Measurements from ENCODE around the gene TLE3.

TLE3 gene

DNA sequence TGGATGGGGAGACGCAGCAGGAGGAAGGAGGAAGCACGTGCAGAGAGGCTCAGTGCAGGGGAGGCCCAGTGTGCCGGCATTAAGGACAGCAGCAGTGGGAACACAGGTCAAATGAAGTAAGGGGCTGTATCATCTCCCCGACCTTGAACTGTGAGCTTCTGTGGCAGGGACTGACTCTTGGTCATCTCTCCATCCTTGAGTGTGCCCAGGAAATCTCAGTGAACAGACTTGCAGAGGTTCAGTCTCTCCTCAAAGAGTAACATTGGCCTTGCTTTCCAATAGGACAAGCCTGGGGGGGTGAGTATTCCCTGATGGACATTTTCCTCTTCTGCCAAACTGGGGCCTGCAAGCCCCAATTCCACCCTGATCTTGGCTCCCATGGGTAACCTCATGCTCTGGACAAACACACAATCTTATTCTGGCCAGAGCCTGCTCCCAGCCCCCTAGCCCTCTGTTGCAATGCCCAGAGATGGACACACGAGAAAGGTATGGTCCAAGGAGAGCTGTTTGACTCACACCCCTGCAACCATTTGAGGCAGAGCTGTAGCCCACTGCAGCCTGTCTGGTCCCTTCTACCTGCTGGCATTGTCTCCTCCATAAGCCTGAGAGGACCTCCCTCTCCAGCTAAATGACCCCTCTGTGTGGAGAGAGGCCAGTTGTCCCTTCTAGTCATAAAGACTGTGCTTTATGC, 50.9 kb downstream of the TLE3 start:
- DNase-seq (ENCODE audit: low read depth, low spot score), result no peak
- TF ChIP-seq, protein P1, sequence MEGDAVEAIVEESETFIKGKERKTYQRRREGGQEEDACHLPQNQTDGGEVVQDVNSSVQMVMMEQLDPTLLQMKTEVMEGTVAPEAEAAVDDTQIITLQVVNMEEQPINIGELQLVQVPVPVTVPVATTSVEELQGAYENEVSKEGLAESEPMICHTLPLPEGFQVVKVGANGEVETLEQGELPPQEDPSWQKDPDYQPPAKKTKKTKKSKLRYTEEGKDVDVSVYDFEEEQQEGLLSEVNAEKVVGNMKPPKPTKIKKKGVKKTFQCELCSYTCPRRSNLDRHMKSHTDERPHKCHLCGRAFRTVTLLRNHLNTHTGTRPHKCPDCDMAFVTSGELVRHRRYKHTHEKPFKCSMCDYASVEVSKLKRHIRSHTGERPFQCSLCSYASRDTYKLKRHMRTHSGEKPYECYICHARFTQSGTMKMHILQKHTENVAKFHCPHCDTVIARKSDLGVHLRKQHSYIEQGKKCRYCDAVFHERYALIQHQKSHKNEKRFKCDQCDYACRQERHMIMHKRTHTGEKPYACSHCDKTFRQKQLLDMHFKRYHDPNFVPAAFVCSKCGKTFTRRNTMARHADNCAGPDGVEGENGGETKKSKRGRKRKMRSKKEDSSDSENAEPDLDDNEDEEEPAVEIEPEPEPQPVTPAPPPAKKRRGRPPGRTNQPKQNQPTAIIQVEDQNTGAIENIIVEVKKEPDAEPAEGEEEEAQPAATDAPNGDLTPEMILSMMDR (IDR thresholded peaks at IDR 0.05; ENCODE audit: low read depth, low read length), result no peak
- in situ Hi-C loops (cut with HindIII; ENCODE audit: low sequenced_read_pairs), result no loop called here
- no peak overlapping the region for H3K4me3 ChIP-seq (ENCODE audit: low read depth, low read length)

DNA sequence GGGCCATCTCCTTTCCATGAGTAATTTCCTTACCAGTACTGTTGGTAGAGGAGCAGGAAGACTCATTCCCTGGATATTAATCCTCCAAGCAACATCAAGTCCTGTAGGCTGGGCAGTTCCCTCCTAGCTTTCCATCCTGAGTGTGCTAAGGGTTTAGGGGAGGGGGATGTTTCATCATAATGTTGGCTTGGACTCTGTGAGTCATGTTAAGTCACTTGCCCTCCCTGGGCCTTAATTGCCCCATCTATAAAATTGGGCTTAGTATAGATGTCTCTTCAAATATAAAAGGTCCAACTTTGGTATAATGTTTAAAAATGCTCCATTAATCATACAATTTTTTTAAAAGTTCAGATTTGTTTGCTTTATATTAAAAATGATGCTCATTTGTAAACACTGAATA, 52.7 kb downstream of the TLE3 start:
- no peak overlapping the region for H3K4me3 ChIP-seq (ENCODE audit: low read depth, low read length)
- TF ChIP-seq, protein P1 (IDR thresholded peaks at IDR 0.05; ENCODE audit: low read depth, low read length), result no peak
- in situ Hi-C loops (cut with HindIII; ENCODE audit: low sequenced_read_pairs), result no loop called here
- DNase-seq (ENCODE audit: low read depth, low spot score), result no peak

DNA sequence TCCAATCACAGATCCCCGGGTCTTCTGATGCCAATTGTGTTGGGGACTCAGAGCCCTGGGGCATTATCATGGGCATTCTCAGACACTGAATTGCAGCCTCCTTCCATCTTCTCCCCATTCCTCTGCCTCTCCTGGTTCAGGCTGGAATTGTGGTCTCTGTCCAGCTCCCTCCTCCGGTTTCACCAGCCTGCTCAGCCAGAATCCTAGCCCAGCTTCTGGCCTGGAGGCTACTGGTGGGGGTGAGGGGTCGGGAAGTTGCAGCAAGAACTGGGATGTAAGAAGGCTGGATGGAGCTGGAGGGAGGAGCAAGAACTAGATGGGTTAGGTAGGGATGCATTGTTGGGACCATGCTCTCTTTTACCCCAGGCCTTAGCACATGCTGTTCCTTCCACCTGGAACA, 53.5 kb downstream of the TLE3 start:
- TF ChIP-seq, protein P1 (IDR thresholded peaks at IDR 0.05; ENCODE audit: low read depth, low read length), result no peak
- in situ Hi-C loops (cut with HindIII; ENCODE audit: low sequenced_read_pairs), result no loop called here
- DNase-seq (ENCODE audit: low read depth, low spot score), result no peak
- H3K4me3 ChIP-seq (ENCODE audit: low read depth, low read length), result no peak overlapping the region

DNA sequence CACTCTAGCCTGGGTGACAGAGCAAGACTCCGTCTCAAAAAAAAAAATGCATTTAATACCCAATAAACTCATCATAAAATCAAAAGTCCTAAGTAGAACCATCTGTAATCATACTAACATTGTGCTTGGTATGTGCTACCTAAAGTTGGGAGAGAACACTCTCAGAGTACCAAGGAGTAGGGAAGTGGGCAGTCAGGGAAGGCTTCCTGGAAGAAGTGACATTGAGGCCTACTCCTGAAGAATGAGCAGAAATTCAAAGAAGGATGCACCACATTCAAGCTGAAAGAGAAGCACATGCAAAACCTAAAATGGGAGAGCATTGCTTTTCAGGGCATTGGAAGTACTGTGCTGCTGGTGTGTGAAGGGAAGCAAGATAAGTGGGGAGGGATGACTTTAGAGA, 54.1 kb downstream of the TLE3 start:
- in situ Hi-C loops (cut with HindIII; ENCODE audit: low sequenced_read_pairs), result no loop called here
- DNase-seq (ENCODE audit: low read depth, low spot score), result no peak
- TF ChIP-seq, protein P1 (IDR thresholded peaks at IDR 0.05; ENCODE audit: low read depth, low read length), result no peak
- no peak overlapping the region for H3K4me3 ChIP-seq (ENCODE audit: low read depth, low read length)

DNA sequence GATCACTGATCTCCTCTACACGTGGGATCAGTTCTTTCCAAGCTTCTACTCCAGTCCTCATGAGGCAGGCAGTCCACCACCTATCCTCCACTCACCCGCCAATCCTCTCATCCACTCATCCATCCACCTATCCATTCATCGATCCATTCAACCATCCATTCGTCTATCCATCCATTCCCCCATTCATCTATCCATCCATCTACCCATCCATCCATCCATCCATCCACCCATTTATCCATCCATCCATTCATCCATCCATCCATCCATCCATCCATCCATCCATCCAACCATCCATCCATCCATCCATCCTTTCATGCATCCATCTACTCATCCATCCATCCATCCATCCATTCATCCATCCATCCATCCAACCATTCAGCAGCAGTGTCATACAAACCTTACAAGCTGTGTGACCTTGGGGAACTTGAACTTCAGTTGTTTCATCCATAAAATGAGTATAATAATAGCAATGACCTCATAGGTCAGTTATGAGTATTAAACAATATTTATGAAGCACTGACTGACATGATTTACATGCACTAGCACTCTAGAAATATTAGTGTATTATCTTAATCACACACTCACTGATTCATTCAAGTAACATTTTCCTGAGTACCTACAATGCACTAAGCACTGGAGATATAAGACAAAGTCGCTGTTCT, 55.0 kb downstream of the TLE3 start:
- in situ Hi-C loops (cut with HindIII; ENCODE audit: low sequenced_read_pairs), result no loop called here
- DNase-seq (ENCODE audit: low read depth, low spot score), result no peak
- H3K4me3 ChIP-seq (ENCODE audit: low read depth, low read length), result no peak overlapping the region
- TF ChIP-seq, protein P1 (IDR thresholded peaks at IDR 0.05; ENCODE audit: low read depth, low read length), result no peak

DNA sequence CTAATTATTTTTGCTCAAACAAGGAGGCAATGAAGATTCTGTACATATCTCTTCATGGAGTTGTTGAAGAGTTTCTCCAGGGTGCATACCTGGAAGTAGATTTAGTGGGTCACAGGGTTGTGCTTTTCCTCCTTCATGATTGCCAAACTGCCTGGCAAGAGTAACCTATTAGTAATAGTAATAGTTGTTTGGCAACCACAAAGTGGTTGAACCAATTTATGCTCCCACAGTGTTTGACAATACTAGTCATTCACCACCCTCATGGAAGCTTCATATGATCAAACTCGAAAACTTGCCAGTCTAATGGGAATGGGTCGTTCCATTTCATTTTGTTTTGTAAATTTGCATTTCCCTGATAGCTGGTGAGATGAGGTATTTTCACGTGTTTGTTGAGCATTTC, 57.8 kb downstream of the TLE3 start:
- in situ Hi-C loops (cut with HindIII; ENCODE audit: low sequenced_read_pairs), result no loop called here
- TF ChIP-seq, protein P1 (IDR thresholded peaks at IDR 0.05; ENCODE audit: low read depth, low read length), result no peak
- no peak for DNase-seq (ENCODE audit: low read depth, low spot score)
- no peak overlapping the region for H3K4me3 ChIP-seq (ENCODE audit: low read depth, low read length)

All from astrocyte of the spinal cord (primary cell).